CD4-positive, alpha-beta T cell treated with Interleukin-6 for 4 hours (primary cell): ENCODE results near the gene ZFAND6.
"Not testable (repeated sequence)": the region's sequence is repeated elsewhere in the genome, so short reads cannot be mapped to it uniquely, and the experiment has no call there.

Experiments
- DNase-seq: peaks from one replicate; pipeline ENCODE4 v3.0.0-alpha.2; 2020; ENCODE audit warnings: mixed read lengths

ZFAND6 gene

GRCh38 chr15:80058851-80059785 lies at the start of gene ZFAND6:
Gene ZFAND6, plus strand, starts transcription at chr15:80059676. Its CDS starts 60,669 bp downstream, at chr15:80120345.
- DNase-seq = peak; percentile 97

GRCh38 chr15:80010131-80010673 lies 49.3 kb upstream of the ZFAND6 start:
- DNase-seq = no peak

GRCh38 chr15:80011041-80011523 lies 48.4 kb upstream of the ZFAND6 start:
- DNase-seq = not testable (repeated sequence)

DNA sequence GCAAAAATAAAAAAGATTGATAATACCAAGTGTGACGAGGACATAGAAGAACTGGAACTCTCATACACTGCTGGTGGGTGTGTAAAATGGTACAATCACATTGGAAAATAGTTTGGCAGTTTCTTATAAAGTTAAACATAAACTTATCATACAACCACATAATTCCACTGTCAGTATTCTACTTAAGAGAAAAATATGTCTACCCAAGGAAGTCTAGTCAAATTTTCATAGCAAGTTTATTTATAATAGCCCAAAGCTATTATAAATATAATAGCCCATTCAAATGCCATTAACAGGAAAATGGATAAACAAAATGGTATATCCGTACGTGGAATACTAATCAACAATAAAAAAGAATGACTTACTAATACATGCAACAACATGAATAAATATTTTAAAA lies 47.9 kb upstream of the ZFAND6 start:
- no peak for DNase-seq

DNA sequence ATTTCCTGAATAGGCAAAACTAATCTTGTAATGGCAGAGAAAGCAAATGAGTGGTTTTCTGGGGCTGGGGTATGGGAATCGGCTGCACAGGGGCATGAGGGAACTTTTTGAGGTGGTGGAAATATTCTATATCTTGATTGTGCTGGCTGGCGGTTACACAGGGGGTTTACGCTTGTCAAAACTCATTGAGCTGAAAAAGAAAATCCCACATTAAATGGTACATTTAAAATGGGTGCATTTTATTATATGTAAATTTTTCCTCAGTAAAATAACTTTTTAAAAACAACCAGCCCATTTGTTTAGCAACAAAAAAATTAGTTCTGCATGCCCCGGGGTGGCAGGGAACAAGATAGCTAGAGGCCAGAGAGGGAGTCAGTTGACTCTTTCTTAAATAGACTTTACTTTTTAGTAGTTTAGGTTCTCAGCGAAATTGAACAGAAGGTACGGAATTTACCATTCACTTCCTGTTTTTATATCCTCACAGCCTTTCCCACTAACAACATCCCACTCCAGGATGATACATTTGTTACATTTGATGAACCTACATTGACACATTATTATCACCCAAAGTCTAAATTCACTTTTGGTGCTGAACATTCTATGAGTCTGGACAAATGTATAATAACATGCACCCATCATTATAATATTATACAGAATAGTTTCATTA lies 47.3 kb upstream of the ZFAND6 start:
- no peak for DNase-seq

DNA sequence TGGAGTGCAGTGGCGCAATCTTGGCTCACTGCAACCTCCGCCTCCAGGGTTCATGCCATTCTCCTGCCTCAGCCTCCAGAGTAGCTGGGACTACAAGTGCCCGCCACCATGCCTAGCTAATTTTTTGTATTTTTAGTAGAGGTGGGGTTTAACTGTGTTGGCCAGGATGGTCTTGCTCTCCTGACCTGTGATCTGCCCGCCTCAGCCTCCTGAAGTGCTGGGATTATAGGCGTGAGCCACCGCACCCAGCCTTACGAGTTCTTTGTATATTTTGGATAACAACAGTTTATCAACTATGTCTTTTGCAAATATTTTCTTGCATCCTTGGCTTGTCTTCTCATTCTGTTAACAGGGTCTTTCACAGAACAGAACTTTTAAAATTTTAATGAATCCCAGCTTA lies 45.3 kb upstream of the ZFAND6 start:
- DNase-seq = not testable (repeated sequence)

DNA sequence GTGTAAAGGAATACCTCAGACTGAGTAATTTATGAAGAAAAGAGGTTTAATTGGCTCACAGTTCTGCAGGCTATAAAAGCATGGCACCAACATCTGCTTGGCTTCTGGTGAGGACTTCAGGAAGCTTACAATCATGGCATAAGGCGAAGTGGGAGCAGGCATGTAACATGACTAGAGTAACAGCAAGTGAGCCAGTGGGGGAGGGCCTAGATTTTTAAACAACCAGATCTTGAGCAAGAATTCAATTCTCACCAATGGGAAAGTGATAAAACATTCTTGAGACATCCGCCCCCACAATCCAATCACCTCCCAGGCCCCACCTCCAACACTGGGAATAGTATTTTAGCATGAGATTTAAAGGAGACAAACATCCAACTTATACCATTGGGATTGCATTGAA lies 44.3 kb upstream of the ZFAND6 start:
- DNase-seq = no peak

DNA sequence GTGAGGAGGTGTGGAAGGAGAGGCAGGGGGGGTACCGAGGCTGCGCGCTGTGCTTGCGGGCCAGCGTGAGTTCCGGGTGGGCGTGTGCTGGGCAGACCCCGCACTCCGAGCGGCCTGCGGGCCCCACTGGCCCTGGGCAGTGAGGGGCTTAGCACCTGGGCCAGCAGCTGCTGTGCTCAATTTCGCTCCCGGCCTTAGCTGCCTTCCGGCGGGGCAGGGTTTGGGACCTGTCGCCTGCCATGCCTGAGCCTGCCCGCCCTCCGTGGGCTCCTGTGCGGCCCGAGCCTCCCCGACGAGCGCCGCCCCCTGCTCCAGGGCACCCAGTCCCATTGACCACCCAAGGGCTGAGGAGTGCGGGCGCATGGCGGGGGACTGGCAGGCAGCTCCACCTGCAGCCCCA lies 43.0 kb upstream of the ZFAND6 start:
- not testable (repeated sequence) for DNase-seq

DNA sequence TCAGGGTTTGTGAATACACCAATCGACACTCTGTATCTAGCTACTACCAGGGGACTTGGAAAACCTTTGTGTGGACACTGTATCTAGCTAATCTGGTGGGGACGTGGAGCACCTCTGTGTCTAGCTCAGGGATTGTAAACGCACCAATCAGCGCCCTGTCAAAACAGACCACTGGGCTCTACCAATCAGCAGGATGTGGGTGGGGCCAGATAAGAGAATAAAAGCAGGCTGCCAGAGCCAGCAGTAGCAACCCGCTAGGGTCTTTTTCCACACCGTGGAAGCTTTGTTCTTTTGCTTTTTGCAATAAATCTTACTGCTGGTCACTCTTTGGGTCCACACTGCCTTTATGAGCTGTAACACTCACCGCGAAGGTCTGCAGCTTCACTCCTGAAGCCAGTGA lies 42.3 kb upstream of the ZFAND6 start:
- not testable (repeated sequence) for DNase-seq

DNA sequence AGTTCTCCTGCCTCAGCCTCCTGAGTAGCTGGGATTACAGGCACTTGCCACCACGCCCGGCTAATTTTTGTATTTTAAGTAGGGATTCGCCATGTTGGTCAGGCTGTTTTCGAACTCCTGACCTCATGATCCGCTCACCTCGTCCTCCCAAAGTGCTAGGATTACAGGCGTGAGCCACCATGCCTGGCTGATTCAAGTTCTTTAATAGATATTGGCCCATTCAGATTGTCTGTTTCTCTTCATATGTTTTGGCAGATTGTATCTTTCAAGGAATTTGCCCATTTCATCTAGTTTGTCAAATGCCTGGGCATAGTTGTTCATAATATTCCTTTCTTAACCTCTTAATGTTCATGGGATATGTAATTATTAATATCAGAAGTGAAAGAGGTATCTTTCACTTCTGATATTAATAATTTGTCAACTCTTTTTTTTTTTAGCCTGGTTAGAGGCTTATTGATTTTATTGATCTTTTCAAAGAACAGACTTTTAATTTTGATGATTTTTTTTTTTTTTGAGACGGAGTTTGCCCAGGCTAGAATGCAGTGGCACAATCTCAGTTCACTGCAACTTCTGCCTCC lies 40.2 kb upstream of the ZFAND6 start:
- DNase-seq = no peak

DNA sequence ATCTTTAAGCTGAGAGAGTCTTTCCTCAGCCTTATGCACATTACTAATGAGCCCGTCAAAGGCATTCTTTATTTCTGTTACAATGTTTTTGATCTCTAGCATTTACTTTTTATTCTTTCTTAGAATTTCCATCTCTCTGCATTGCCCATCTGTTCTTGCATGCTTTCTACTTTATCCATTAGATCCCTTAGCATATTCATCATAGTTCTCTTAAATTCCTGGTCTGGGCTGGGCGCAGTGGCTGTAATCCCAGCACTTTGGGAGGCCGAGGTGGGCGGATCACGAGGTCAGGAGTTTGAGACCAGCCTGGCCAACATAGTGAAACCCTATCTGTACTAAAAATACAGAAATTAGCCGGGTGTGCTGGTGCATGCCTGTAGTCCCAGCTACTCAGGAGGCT lies 39.3 kb upstream of the ZFAND6 start:
- not testable (repeated sequence) for DNase-seq

- DNase-seq = no peak
Observed at GRCh38 chr15:80020731-80021130, 38.7 kb upstream of the ZFAND6 start.

DNA sequence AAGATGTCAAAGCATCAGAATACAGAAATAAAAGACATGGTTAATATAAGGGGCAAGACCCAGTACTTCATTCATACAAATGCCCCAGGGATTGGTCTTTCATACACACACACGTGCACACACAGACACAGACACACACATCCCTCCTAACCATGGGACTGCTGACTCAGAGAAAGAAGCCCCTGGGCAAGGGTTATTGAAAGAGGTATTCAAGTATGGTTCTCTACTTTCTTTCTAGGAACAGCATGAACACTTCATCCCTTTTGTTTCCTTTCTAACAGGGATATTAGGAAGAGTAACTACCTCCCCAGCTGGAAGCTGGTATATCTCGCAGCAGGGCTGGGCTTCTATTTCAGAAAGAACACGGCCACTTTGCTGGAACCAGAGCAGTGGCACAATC lies 33.2 kb upstream of the ZFAND6 start:
- DNase-seq = no peak

GRCh38 chr15:80026754-80027153 lies 32.7 kb upstream of the ZFAND6 start:
- no peak for DNase-seq

DNA sequence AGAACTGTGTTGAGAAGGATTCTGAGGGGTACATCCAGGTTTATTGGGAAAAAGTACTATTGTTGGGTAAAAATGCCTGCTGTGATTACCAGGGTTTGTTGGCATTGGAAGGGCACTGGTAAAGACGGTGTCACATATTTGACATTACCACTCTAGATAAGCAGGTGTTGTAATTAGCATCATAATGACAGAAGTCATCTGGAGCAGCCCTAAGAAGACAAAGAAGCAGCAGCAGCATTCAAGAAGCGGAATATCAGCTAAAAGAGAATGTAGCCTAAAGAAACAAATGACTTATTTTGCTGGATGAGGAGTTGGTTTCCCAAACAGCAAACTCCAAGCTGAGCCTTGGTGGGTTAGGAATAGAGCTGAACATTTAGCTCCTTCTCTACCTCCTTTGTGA lies 30.5 kb upstream of the ZFAND6 start:
- no peak for DNase-seq

DNA sequence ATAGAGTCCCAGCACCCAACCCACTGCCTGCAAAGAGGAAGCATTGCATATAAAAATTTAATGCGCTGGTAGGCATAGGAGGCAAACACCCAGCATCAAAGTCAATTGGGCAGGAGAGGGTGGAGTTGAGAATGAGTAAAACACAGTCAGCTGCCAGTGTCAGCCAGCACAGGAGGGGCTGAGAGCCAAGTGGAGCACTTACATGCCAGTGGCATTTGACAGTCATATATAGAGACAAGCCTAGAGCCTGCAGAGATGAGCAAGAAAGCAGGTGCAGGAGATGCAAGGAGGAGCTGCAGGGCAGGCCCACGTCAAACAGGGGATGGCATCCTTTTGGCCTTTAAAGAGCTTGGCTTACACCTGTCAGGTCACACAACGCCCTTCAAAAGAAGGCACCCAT lies 27.6 kb upstream of the ZFAND6 start:
- peak; percentile 17 for DNase-seq

DNA sequence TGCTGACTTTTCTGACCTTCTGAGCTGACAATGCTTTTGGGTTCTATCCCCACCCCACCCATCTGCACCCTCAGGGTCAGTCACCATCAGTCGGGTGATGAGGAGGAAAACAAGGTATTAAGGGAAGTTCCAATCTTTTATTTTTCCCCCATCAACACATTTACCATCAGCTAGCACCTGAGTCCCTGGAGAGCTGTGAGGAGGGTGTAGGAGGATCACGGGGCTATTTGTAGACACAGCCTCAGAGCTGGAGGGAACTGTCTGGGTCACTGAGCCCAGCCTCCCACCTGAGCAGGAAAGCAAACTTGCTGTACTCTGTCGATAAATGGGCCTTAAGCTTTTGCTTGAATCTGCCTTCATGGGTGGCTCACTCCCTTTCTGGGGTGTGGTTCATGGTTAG lies 24.8 kb upstream of the ZFAND6 start:
- DNase-seq = no peak

DNA sequence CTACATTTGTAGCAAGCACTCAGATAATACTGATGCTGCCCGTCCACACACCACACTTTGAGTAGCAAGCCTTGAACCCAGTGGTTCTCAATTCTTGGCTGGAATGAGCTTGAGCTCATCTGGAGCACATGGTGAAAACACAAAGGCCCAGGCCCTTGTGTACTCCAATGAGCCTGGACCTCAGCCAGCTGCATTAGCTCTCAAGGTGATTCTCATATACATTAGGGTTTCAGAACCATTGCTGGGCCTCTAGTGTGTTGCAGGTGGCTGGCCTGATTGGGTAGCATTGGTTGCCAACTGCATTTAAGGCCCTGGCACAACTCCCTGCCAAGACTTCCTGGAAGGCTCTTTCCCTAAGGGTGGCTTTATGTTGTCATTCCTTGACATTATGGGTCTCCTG lies 23.4 kb upstream of the ZFAND6 start:
- DNase-seq = no peak

- no peak for DNase-seq
Observed at GRCh38 chr15:80041494-80042253, 17.8 kb upstream of the ZFAND6 start.

DNA sequence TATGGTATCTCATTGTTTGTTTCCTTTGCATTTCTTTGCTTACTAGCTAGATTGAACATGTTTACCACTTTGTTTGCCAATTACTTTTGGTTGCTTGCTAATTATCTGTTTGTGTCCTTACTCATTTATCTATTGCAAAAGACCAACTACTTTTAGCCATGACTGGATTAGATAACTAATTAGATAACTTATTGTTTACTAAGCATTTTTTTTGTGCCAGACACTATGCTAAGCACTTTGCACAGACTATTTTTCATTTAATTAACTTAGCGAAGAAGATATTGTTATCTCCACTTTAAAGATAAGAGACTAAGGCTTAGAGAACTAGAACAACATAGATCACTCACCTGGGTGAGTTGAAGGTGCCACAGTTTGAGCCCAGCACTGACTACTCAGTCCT lies 16.9 kb upstream of the ZFAND6 start:
- DNase-seq = no peak

DNA sequence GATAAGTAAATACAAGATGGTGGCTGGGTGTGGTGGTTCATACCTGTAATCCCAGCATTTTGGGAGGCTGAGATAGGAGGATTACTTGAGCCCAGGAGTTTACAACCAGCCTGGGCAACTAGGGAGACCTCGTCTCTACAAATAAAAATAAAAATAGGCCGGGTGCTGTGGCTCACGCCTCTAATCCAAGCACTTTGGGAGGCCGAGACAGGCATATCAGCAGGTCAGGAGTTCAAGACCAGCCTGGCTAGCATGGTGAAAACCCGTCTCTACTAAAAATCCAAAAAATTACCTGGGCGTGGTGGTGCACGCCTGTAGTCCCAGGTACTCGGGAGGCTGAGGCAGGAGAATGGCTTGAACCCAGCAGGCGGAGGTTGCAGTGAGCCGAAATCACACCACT lies 14.3 kb upstream of the ZFAND6 start:
- DNase-seq = not testable (repeated sequence)

DNA sequence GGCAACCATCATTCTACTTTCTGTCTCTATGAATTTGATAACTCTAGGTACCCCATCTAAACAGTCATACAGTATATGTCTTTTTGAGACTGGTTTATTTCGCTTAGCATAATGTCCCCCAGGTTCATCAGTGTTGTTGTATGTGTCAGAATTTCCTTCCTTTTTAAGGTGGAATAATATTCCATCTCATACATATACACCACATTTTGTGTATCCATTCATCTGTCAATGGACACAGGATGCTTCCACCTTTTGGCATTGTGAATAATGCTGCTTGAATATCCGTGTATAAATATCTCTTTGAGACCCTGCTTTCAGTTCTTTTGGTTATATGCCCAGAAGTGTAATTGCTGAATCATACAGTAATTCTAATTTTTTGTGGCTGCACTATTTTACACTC lies 10.4 kb upstream of the ZFAND6 start:
- DNase-seq = no peak
